Left colon (tissue), 2 donors: ENCODE measurements around the gene MAP3K3. TPM values are rescaled to one million over a fixed set of nuclear protein-coding genes. Genes with fewer than 3 reads are reported as not detected.

Experiments
- ATAC-seq: fragments of 200-7000 bp; cut with Tn5 transposase; one replicate; pipeline ENCODE4 v1.9.1; 2020; ENCODE audit warnings: mild to moderate bottlenecking, moderate library complexity
- DNase-seq, 2 donors: peaks; one replicate each; pipeline ENCODE4 v3.0.0-alpha.2; 2020
- intact Hi-C, 2 donors: fragments of 100-400 bp; cut with DNase I in 1 of 2; cut with micrococcal nuclease in 1 of 2; formaldehyde crosslinking; loops; one replicate each; pipeline versions ENCODE4 v1.11.2 to v1.14.0; 2022; cut with DNase I, micrococcal nuclease
- total RNA-seq, 2 donors: library from RNA; stranded (reverse); fragmentation: NEBNext Ultra II Directional; extraction: Animal tissue kit (Norgen Biotek cat#: 25700); gene quantifications; one replicate each; pipeline ENCODE4 v1.2.1, GENCODE V29; 2021
- donor health status: DM: no; HTN: no; CAD: no.
- donor health status: DM: yes; HTN: yes; CAD: no.

Gene MAP3K3
- total RNA-seq, 2 donors from 2014 or later = 12.8 to 16.1 TPM

- ATAC-seq = no peak
- intact Hi-C loops = no loop called here
- DNase-seq = no peak
Measured at GRCh38 chr17:63611354-63611753, 10.9 kb upstream of the MAP3K3 start.

- DNase-seq (no peak), ATAC-seq (no peak)
- intact Hi-C loops = loop anchor here in 1 of 2 donors (2.0 kb wide), 1 partner anchor 189 kb away; no protein-coding TSS in a partner anchor
Measured at GRCh38 chr17:63613663-63614062, 8.6 kb upstream of the MAP3K3 start.

DNA sequence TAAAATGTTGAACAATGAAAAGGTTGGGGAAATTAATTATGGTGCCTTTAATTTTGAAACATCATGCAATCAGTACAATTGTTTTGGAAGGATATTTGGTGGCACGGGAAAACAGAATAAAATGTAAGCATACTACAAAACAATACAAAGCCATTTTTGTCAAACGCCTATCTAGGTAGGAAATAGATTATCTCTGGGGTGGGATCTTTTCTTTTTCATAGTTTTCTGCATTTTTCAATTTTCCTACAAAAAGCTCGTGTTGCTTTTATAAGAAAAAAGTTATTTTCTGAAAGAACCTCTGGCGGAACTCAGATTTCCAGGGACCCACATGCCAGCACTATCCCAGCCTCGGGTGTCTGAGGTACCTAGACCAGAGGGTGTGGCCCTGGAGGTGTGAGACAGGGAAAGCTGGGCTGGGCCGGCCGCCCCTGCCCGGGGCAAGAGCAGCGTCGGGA, 961 bp upstream of the MAP3K3 start:
- ATAC-seq (peak; percentile 33), DNase-seq (no peak)
- intact Hi-C loops = no loop called here

DNA sequence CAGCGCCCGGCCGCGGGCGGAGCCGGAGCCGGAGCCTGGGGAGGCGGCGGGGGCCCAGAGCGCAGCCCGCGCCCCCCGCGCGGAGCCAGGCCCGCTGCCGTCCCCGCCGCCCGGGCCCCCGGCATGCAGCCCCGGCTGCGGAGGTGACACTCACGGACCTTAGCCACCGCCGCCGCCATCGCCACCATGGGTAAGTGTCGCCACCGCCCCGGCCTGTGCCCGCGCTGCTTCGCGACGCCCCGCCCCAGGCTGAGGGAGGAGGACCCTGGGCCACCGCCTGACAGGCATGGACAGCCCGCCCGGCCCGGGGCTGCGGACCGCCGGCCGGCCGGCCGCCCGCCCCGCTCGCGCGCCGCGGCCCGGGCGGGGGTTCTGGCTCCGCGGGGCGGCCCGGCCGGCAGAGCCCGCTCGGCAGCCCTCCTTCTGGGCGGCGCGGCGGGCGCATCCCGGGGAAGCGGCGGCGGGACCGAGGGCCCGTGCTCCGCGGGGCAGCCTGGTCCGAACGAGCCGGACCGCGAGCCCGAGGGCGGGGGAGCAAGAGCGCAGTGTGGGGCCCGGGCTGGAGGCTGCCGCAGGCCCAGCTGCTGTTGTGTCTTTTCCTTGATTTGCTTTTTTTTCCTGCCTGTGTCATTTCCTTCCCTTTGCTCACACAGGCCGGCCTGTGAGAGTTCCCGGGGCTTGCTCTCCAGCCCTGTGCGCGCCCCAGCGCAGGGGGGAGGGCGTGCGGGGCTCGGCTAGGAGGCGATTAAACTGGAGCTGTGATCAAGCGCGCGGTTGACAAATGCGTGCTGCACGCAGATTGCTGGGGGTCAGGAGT, 565 bp downstream of the MAP3K3 start:
- intact Hi-C loops = no loop called here
- DNase-seq = peak; percentile 68 to 82
- peak; percentile 40 for ATAC-seq

DNA sequence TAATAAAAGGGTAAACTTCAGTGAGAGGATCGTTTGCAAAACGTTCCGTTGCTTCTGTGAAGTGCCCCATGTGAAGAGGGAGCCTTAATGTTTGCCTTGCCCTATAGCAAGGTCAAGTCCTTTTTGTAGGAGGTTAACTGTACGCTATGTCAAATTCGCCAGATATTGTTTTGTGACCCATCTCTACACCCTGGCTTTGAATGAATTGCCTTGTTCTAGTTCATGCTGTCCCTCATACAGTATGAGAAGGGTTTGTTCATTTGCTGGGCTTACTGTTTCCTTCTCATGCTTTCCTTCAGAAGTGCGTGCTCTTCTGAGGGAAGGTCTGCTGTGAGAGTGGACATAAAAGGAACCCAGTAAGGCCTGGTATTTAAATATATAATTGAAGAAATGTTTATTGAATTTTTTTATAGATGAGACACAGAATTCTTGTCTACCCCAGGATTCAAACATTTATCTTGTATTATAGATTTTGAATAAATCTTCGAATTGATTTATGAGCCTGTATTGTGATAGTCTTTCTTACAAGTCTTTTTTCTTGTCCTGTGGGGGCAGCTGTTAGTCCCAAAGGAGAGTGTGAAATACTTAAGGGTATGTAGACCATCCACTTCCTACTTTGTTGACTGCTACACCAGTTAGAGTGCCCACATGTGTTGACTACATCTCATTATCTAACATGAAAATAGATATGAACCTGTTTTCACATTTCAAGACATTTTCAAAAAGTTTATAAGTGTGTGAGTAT, 1.7 kb downstream of the MAP3K3 start:
- intact Hi-C loops = no loop called here
- ATAC-seq = no peak

GRCh38 chr17:63624531-63624880, 2.3 kb downstream of the MAP3K3 start:
- ATAC-seq (no peak), DNase-seq (no peak)
- intact Hi-C loops = no loop called here

More for the DNA sequence above, 1.7 kb downstream of the MAP3K3 start:
- DNase-seq = no peak

- no peak for ATAC-seq
- DNase-seq = no peak
- intact Hi-C loops = no loop called here
Measured at GRCh38 chr17:63626551-63627180, 4.4 kb downstream of the MAP3K3 start.

DNA sequence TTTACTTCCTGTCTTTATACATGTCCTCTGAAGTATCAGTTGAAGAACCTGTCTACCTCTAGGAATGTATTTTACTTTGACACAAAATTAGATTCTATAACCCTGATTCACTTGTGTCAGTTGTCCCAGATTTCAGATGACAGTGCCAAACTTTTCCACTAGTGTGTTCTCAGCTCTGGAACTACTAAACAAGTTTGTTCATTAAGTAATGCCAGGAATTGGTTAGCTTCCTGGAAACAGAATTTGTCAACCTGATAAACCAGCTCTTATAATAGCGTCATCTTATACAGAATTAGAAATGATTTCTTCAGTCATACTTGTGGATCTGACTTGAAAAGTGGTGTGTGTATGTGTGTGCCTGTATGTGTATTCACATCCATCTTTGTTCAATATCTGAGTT, 7.4 kb downstream of the MAP3K3 start:
- DNase-seq (no peak), ATAC-seq (no peak)
- intact Hi-C loops = no loop called here

GRCh38 chr17:63631062-63631461, 8.8 kb downstream of the MAP3K3 start:
- intact Hi-C loops = no loop called here
- no peak for DNase-seq
- ATAC-seq = no peak

GRCh38 chr17:63631626-63632025, 9.4 kb downstream of the MAP3K3 start:
- intact Hi-C loops = no loop called here
- DNase-seq (no peak), ATAC-seq (peak; percentile 54)

GRCh38 chr17:63633742-63634141, 11.5 kb downstream of the MAP3K3 start:
- intact Hi-C loops = no loop called here
- DNase-seq (no peak), ATAC-seq (no peak)

- intact Hi-C loops = no loop called here
- DNase-seq (no peak), ATAC-seq (no peak)
Measured at GRCh38 chr17:63634163-63634562, 11.9 kb downstream of the MAP3K3 start.

GRCh38 chr17:63634816-63635215, 12.6 kb downstream of the MAP3K3 start:
- DNase-seq (no peak), ATAC-seq (no peak)
- intact Hi-C loops = no loop called here

GRCh38 chr17:63635290-63635689, 13.1 kb downstream of the MAP3K3 start:
- intact Hi-C loops = no loop called here
- ATAC-seq = no peak
- no peak for DNase-seq

GRCh38 chr17:63635787-63636186, 13.6 kb downstream of the MAP3K3 start:
- no peak for ATAC-seq
- no peak for DNase-seq
- intact Hi-C loops = no loop called here

GRCh38 chr17:63639125-63639524, 16.9 kb downstream of the MAP3K3 start:
- intact Hi-C loops = no loop called here
- DNase-seq = no peak
- ATAC-seq = no peak

- DNase-seq = no peak
- no peak for ATAC-seq
- intact Hi-C loops = no loop called here
Measured at GRCh38 chr17:63640038-63640437, 17.8 kb downstream of the MAP3K3 start.

DNA sequence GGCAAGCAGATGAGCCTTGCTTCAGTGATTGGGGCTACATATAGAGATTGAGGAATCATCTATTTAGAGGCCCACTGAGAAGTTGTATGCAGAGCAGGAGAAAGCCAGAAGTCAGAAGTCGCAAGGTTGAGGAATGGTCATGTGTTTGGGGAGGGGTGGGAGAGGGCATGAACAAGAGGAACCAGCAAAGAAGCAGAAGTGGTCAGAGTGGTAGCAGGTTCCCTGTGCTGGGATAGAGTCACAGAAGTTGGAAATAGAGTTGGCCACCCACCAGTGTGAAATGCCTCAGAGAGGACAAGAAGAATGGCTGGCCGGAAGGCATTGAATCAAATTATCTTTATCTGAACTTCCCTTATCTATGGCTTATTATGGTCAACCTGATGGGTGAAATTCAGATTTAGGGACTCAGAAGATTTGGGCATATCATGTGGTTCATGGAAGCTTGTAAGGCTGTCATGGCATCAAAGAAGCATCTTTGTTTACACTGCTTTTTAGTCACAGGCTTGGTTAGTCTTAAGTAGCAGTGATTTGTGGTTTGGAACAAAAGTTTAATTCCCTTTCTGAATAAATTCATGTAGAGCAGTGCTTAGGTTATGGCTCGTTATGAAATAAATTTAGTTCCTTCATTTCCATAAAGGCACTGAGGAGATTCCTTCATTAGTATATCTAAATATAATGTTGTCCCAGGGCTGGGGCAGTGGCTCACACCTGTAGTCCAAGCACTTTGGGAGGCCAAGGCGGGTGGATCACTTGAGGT, 19.7 kb downstream of the MAP3K3 start:
- no peak for ATAC-seq
- peak in 1 of 2 donors; percentile 41 for DNase-seq
- intact Hi-C loops = no loop called here

- intact Hi-C loops = no loop called here
- no peak for ATAC-seq
- DNase-seq = no peak
Measured at GRCh38 chr17:63644846-63645245, 22.6 kb downstream of the MAP3K3 start.
